ENCODE measurements around the gene MAN1A1.
"Not testable (repeated sequence)": the region's sequence is repeated elsewhere in the genome, so short reads cannot be mapped to it uniquely, and the experiment has no call there.

MAN1A1 gene
- 25.4 to 38.6 (median 32.1) reads per million in 4 donors for total RNA-seq

DNA sequence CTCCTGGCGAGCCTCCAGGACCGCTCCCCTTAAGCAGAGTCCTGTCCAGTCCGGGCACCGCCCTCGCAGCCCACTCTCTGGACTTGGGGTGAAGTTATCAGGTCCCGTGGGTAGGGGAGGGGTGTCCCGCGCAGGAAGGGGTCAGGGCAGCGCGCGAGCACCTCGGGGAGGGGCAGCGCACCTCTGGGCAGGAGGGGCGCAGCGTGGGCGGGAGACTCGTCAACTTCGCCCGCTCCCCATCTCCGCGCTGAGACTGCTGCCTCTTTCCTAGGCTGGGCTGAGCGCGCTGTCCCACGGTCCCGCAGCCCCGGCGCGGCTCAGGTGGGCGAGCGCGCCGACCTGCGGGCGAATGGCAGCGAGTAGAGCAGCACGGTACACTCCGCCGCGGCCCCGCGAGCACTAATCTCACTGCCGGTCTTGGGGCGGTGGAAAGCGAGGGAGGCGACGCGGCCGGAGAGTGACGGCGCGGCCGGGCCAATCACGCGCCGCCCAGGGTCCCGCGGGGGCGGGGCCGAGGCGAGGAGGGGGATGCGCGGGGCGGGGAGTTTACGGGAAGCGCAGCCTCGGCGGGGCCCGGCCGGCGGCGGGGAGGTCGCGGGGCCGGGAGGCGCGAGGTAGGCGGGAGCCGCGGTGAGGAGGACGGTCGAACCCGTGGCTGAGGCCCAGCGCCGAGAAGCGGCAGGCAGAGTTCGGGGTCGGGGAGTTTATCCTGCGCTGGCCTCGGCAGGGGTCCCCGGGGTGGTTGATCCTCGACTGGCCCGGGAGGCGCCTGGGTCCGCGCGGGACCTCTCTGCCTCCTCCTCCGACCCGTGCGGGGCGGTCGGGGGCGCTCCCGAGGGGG is at the start of gene MAN1A1:
Gene MAN1A1 (minus strand): TSS at position 401 of the 841 bp plus-strand sequence. CDS start 696 bp downstream, outside the sequence.
- DNase-seq = peak; percentile 67 to 89 (median 79)

DNA sequence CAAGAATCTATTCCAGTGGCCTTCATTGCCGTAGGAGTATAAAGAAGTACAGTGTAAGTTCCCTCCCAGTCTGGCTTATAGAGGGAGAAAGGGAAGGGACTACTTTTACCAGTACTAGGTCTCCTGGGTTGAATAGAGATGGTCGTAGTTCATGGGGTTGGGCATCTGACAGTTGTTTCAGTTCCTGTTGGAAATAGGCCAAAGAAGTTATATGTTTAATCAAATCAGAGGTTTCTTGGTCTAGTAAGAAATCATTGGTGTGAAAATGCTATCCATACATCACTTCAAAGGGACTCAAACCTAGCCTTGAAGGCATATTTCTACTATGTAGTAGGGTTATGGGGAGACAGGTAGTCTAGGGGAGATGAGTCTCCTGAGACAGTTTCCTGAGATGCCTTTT is 45.6 kb upstream of the MAN1A1 start:
- no peak for DNase-seq

DNA sequence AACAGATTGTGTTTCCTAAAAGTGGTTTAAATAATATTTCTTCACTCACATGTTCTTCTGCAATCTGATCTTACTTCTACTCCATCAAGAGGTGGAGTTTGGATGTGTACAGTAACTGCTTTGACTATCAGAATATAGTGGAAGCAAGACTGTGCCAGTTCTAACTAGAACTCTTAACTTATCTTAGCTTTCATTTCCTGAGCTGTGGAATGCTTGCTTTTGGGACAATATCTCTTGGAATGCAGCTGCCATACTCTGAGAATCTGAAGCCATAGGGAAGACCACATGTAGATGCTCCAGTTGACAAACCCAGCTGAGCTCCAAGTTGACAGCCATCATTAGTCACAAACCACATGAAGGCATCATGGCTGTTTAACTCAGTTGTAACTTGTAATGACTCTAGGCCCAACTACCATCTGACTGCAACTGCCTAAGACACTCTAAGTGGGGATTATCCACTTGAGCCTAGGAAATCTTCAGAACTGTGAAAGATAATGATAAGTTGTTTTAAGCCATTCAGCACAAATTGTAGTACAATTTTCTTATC is 40.8 kb upstream of the MAN1A1 start:
- DNase-seq = no peak

DNA sequence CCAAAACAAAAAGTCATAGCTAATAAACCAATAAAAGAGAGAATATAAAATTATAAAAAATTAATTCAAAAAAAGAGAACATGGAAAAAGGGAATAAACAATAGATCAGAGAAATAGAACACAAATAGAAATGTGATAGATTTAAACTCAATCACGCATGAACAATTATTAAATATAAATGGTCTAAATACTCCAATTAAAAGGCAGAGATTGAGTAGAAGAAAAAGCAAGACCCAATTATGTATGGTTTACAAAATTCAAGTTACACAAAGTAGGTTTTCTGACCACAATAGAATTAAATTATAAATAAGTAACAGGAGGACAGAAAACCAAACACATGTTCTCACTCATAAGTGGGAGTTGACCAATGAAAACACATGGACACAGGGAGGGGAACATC is 36.4 kb upstream of the MAN1A1 start:
- DNase-seq = no peak

DNA sequence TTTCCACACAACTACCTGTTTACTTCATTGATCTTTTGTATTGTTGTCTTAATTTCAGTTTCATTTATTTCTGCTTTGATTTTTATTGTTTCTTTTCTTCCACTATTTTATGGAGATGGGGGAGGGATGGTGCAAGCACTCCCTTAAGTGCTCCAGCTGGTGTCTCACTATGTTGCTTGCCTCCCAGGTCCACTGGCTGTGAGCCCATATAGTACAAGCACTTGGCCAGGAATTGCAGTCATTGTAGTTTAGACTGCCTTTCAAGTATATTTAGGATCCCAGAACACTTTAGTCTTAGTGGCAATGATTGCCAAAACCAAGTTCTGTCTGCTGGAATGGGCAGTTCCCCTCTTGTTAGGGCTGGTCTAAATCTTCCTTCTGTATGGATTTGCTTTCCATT is 34.9 kb upstream of the MAN1A1 start:
- no peak for DNase-seq

DNA sequence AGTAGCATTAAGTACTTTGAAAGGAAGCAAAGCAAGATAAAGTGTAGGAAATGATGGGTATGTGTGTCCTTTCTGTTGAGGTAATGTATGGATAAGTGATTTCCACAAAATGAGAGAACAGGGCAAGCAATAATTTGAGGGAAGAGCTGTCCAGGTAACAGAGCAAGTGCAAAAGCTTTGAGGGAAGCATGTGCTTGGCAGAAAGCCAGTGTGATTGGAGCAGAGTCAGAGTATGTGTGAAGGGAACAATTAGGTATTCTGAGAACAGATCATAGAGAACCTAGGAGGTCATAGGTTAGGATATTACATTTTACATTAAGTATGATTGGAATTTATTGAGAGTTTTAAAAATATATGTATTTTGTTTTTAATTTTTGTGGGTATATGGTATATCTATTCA is 30.2 kb upstream of the MAN1A1 start:
- no peak for DNase-seq

DNA sequence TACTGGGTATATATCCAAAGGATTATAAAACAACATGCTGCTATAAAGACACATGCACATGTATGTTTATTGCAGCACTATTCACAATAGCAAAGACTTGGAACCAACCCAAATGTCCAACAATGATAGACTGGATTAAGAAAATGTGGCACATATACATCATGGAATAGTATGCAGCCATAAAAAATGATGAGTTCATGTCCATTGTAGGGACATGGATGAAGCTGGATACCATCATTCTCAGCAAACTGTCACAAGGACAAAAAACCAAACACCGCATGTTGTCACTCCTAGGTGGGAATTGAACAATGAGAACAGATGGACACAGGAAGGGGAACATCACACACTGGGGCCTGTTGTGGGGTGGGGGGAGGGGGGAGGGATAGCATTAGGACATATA is 27.5 kb upstream of the MAN1A1 start:
- DNase-seq = not testable (repeated sequence)

DNA sequence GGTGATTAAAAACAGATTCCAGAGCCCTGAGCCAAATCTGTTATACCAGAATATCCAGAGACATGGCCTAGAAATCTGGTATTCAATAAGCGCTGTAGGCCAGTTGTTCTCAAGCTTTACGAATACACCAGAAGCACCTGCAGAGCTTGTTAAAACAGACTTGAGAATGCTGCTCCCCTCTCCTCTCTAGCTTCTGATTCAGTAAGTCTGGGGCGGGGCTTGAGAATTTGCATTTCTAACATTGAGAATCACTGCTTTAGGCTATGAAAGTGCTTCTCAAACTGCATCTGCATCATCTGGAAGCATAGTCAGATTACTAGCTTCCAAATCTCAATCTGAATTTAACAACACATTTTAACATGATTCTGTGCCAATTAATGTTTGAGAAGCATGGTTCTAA is 20.5 kb upstream of the MAN1A1 start:
- DNase-seq = no peak

DNA sequence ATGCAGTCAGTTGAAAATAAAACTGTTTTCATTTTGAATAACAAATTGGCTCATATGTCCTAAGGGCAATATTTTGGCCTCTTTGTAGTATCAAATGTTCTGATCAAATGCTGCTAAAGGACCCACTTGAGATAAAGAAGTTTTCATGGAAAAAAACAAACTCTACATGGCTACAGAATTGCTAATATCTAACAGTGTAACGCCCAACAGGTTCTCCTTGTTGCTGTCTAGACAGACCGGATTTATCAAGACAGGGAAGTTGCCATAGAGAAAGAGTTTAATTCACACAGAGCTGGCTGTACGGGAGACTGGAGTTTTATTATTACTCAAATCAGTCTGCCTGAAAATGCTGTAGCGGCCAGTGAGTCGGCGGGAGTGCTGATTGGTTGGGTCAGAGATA is 19.4 kb upstream of the MAN1A1 start:
- no peak for DNase-seq

DNA sequence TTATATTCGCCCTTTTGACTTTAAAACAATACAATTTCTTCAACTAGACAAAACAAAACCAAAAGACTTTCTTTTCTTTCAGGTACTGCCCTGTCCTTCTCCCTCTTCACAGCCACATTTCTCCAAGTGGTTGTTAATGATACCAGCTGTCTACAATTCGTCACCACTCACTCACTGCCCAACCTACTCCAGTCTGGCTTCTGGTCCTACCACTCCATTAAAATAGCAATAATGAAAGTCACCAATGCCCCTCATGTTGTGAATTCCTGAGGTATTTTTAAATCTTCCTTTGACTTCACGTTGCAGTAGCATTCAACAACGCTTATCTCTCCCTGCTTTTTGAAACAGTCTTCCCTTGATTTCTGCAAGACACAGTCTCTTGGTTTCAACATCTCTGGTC is 11.6 kb upstream of the MAN1A1 start:
- DNase-seq = no peak

DNA sequence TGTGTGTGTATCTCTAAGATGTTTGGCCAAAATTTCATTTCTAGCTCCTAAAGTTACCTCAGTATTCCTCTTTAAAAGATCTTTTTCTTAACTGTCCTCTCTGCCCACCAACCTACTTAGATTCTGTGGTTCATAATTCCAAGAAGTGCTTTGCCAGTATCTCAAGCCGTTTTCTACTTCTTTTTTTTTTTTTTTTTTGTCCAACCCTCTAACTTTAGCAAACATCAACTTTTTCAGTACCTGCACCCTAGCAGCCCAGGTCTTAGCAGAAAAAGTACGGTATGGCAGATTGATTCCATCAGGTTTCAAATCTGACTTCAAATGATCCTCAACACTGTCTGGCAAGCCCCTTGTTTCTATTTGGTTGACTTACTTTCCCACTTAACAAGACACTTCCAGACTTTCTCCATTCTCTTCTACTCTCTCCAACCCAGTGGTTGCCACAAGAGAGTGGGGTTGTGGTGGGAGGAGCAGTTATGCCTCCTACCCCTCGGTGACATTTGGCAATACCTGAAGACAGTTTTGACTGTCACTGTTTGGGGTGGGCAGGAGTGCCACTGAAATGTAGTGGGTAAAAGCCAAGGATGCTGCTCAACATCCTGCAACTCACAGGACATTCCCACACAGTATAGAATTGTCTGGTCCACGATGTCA is 10.8 kb upstream of the MAN1A1 start:
- DNase-seq = no peak

DNA sequence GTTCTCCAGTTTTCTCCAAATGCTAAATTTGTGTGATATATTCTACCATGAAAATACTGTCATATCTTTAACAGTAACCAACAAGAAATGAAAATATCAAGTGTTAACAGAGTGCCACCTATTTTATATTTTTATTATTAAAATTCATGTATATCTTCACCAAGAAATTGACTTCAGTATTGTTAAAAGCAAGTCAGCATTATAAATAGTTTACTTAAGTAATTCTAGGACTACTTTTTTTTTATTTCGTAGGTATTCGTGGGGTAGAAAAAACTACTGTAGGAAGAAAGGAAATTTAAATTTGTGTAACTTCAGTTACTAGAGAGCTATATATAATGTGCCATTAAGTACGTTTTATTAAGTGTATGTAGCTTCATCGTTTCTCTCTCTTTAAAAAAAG is 6.3 kb upstream of the MAN1A1 start:
- no peak for DNase-seq

DNA sequence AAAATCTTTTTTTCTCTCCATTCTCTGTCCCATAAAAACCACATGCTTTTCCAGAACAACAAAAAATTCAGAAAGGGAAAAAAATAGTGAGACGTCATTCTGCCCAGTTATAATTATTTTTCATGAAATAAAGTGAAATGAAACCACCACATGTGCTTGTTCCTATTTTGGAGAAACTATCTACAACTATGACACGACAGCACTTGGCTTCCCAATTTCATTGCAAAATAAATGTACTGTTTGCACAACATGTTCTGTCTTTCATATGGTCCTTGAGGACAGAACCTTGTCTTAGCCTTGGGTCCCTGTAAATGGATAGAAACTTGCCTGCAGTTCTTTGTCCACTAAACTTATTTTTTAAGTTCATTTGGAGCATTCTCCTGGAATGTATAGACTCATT is 5.6 kb upstream of the MAN1A1 start:
- no peak for DNase-seq

DNA sequence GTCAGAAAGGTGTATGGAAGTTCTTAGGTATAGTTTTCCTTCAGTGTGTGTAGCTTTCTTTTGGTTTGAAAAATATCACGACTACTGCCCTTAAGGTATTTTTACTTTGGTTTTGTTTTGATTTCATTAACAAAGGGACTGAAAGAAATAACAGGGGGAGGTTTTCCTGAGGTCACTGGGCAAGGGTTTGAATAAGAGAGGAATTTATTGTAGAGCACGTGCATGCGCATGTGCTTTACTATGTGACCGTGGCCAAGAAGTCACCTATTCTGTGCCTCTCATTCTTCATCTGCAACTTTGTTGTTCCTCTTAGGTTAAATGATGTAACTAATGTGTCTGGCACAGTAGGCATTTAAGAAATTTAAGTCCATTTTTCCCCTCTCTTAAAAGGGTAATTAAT is 4.1 kb upstream of the MAN1A1 start:
- no peak for DNase-seq

DNA sequence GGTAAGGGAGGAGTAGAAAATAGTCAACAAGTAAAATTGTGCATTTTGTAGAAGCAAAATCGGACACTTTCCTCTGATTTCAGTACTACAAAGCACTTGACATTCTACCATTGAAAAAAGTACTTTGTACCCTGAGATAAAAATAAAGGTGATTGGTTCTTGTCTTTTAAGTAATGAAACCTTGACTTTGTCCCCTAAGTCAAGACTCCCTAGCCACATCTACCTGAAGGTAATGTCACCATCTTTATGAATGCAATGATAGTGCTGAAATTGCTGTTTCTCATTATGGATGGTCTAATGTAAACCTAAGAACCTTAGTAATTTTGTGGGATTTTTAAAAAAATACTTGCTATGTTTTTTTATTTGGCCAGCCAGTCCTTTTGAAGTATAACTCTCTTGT is 2.4 kb upstream of the MAN1A1 start:
- no peak for DNase-seq

DNA sequence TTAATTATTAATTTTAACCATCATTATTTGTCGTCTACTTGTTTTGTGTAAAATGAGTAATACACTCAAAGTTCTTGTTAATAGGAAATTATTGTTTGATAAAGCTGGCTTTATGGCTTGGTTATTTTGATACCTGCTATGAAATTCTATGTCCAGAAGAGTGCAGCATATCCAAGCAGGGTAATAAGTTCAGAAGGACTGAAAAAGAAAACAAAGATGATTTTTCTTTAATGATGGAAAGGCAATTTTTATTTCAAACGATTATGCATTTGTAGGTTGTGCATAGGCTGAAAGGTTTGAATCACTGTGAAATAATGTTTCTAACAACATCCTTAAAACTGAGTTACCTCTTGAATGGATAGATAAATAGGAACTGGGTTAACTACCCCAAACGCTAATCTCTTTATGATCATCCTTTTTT is 1.4 kb upstream of the MAN1A1 start:
- DNase-seq = peak in 1 of 5 donors; percentile 41

DNA sequence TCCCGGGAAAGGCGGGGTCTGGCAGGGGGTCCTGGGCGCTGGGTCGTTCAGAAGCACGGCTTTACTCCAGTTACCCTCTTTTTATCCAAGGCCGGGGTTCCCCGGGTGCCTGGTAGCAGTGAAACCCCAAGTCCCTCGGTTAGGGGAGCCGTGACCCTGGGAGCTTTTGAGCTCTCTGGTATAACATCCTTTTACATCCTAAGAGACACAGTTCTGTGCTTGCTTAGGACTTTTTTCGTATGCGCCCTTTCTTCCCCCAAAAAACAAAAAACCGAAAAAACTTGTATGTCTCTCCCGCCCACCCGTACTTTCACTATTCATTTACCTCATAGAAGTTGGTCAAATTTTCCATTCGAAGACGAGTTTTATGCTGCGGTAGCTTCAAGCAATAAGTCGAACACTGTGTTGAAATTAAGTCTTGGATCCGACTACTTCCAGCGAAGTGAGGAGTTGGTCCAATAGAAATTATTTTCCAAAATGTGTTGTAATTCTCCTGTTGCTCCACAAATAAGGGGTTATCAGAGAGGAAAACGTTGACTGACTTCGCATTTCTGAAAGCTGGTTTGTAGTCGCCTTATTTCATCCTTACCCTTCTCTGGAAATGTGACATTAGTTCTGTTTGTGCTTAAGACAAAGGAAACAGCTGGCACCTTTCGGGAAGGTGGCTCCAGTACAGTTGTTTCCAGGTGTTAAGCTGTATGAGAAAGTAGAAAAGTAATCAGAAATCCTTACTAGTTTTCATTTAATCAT is 816 bp upstream of the MAN1A1 start:
- peak in 4 of 5 donors; percentile 8 to 76 (median 25) for DNase-seq

DNA sequence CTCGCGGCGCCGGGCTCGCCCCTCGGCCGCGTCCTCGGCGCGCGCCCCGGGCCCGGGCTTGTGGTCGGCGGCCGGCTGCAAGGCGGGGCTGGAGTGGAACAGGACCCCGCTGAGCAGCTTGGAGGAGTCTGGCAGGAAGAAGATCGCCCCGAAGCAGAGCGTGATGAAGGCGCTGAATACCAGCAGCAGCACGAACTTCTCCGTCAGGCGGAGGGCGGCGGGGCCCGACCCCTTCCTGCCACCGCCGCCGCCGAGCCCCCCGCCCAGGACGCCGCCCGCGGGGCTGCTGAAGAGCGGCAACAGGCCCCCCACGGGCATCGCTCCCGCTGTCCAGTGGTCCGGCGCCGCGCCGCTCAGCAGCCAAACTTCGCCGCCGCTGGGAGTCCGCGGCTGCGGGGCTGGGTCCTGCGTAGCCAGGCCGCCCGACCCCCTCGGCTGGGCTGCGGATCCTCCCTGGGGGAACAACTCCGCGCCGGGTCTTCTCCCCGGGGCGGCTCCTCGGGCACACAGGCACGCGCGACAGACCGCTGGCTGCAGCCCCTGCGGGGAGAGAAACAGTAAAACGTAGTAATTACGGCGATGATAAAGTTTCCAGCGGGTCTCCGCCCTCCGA is 707 bp downstream of the MAN1A1 start:
- peak; percentile 8 to 27 (median 21) for DNase-seq

DNA sequence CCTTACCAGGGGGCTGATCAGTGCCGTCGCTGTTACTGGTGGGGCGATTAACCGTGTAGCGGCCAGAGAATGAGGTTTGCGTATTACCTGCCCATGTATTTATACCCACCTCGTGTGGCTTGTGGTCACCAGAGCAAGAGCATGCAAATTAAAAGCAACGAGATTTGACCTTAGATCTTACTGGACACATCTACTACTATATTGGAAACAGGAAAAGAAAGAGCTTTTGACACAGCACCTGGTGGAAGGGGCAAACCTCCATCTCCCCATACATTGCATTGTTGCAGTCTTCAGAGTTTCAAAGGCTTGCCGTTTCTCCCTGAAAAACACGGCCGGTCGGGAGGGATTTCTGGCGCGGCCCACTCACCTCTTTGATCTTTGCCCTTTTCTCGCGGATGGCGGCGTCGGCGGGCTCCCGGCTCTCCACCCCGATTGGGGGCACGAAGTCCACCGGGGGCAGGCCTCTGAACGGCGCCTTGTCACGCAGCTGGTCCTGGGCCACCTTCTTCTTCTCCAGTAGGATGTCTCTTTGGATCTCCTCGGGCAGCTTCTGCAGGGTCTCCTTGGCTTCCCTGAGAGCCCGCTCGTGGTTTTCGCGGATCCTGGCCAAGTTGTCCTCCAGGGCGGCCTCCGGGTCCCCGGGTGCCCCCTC is 1.3 kb downstream of the MAN1A1 start:
- DNase-seq = peak; percentile 8 to 26 (median 20)

DNA sequence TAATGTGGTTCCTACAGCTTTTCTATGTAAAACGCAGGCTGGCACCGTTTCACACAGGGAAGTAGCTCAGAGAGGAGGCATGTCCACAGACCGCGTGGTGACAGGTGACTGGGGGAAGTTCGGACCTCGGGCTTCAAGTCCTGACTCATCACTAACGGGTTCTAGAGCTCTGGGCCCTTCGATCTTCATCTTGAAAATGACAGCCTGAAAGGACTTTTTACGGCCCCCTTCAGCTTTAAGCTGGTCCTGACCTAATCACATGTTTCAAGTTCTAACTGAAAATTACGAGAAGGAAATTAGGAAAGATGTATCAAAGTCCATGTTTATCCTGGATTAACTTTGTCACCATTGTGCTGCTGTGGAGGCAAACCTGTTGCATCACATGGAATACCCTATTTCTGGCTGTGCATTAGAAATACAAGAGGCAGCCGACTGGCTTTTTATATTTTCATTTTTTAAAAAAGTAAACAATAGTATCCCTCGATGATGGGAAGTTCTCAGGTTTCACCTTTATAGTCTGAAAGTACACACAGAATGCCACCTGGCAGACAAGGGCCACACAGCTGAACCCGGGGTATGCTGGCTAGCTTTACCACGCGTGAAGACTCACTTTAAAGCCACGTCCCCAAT is 2.0 kb downstream of the MAN1A1 start:
- peak in 3 of 5 donors; percentile 5 to 20 (median 10) for DNase-seq

DNA sequence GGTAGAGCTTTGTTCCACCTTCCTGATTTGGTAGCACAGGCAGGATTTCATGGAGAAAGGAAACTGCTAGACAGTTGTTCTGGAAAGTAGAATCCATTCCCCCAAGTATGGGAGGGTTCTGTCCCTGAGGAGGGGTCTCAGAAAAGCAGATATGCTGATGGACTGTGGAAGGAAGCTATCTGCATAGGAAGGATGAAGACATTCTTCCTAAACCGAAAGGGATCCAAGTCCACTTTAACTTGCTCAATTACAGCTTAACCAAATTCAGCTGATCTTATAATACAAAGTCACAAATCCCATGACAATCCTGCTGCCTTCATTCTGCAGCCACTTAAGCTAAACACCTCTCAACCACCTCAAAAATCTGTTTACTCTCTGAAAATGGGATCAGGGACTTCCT is 2.6 kb downstream of the MAN1A1 start:
- no peak for DNase-seq

DNA sequence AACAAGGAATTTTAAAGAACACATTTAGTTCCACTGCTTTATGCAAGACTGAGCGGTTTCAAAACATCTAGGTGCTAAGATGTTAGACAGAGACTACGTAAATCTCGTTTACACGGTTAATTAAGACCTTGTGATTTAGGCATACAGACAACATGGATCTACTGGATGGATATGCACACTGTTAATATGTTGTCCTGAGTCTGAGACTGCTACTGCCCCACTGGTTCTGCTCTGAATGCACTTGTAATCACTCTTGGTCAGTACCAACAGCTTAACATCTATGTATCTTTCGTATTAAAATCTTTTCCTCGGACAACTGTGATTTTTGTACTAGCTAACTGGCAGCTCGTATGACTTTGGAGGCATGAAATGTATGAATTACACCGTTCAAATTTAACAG is 3.1 kb downstream of the MAN1A1 start:
- no peak for DNase-seq
